ENCODE measurements around the gene DPYD.

Gene DPYD

DNA sequence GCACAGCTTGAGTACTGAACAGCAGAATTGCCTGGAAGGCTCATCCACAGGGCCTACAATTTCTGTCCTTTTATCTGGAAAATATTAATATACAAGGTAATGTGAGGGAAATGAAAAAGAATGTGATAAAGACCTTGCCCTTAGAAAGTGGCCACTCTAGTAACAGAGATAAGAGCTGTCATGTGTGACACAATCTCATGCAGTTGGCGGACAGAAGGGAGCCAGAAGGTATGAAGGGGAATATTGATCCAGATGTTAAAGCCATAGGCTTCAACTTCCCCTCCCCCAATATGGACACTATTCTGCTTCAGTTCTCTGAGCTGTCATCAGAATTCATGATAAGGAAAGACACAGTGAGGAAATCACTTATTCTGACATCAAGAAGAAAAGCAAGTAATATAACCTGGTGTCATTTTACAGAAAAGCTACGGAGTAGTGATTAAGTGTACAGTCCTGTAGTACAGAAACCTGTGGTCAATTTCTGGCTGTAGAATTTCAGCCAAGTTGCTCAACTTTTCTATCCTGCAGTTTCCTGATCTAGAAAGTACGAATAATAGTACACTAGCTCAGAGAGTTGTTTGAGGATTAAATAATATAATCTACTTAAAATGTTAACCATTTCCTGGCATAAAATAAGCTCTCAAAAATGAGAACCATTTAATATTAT is 572.1 kb downstream of the DPYD start:
- no peak overlapping the region for H3K27ac Mint-ChIP-seq
- no peak overlapping the region for H3K4me3 Mint-ChIP-seq
- no peaks in the 10 kb centered on the region for H3K27me3 Mint-ChIP-seq
- H3K9me3 Mint-ChIP-seq = peaks cover 4% of the 10 kb centered on the region
- no peaks in the 10 kb centered on the region for H3K4me1 Mint-ChIP-seq
- ATAC-seq = no peak
- no peaks in the 10 kb centered on the region for H3K36me3 Mint-ChIP-seq

- Mint-ChIP-seq H3K9me3 (no peaks in the 10 kb centered on the region), H3K36me3 (no peaks in the 10 kb centered on the region), H3K27me3 (no peaks in the 10 kb centered on the region), H3K4me3 (no peak overlapping the region), H3K4me1 (no peaks in the 10 kb centered on the region), H3K27ac (no peak overlapping the region)
- no peak for ATAC-seq
Observed at GRCh38 chr1:97340951-97341350, 579.9 kb downstream of the DPYD start.

DNA sequence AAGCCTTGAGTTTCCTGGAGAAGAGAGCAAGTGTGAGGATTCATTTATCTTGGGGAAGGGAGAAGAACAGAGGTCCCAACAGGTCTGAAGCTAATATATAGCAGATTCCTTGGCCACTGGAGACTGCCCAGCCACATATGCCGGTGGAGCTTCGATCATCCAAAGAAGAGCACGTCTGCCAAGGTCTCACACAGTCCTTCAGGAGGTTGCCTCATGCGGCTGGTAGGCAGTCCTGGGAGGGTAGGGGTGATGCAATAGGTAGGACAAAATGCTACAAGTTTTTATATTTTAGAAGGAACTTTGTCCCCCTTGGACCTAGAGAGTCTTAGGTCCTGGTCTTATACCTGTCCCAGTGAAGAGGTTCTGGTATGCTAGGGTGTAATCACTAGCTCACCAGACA is 582.5 kb downstream of the DPYD start:
- no peaks in the 10 kb centered on the region for H3K27me3 Mint-ChIP-seq
- no peak overlapping the region for H3K4me3 Mint-ChIP-seq
- H3K36me3 Mint-ChIP-seq = no peaks in the 10 kb centered on the region
- no peaks in the 10 kb centered on the region for H3K4me1 Mint-ChIP-seq
- H3K9me3 Mint-ChIP-seq = no peaks in the 10 kb centered on the region
- no peak overlapping the region for H3K27ac Mint-ChIP-seq
- no peak for ATAC-seq

- Mint-ChIP-seq H3K4me3 (no peak overlapping the region), H3K4me1 (no peaks in the 10 kb centered on the region), H3K9me3 (no peaks in the 10 kb centered on the region), H3K27me3 (no peaks in the 10 kb centered on the region), H3K27ac (no peak overlapping the region), H3K36me3 (no peaks in the 10 kb centered on the region)
- no peak for ATAC-seq
Observed at GRCh38 chr1:97337250-97338030, 583.4 kb downstream of the DPYD start.

- ATAC-seq = no peak
- H3K36me3 Mint-ChIP-seq = no peaks in the 10 kb centered on the region
- H3K4me3 Mint-ChIP-seq = no peak overlapping the region
Observed at GRCh38 chr1:97334454-97334853, 586.4 kb downstream of the DPYD start.

GRCh38 chr1:97332716-97333115 is 588.1 kb downstream of the DPYD start:
- no peaks in the 10 kb centered on the region for H3K36me3 Mint-ChIP-seq
- no peak for ATAC-seq
- no peak overlapping the region for H3K4me3 Mint-ChIP-seq
- H3K4me1 Mint-ChIP-seq = no peaks in the 10 kb centered on the region
- no peak overlapping the region for H3K27ac Mint-ChIP-seq
- H3K9me3 Mint-ChIP-seq = no peaks in the 10 kb centered on the region
- H3K27me3 Mint-ChIP-seq = no peaks in the 10 kb centered on the region

More at GRCh38 chr1:97334454-97334853, 586.4 kb downstream of the DPYD start:
- no peaks in the 10 kb centered on the region for H3K9me3 Mint-ChIP-seq
- H3K27ac Mint-ChIP-seq = no peak overlapping the region
- no peaks in the 10 kb centered on the region for H3K4me1 Mint-ChIP-seq
- no peaks in the 10 kb centered on the region for H3K27me3 Mint-ChIP-seq

- Mint-ChIP-seq H3K4me3 (no peak overlapping the region), H3K9me3 (no peaks in the 10 kb centered on the region), H3K4me1 (no peaks in the 10 kb centered on the region), H3K27me3 (no peaks in the 10 kb centered on the region), H3K27ac (no peak overlapping the region), H3K36me3 (no peaks in the 10 kb centered on the region)
- ATAC-seq = no peak
Observed at GRCh38 chr1:97331165-97331564, 589.7 kb downstream of the DPYD start.

GRCh38 chr1:97314685-97315084 is 606.1 kb downstream of the DPYD start:
- no peaks in the 10 kb centered on the region for H3K4me1 Mint-ChIP-seq
- no peaks in the 10 kb centered on the region for H3K27me3 Mint-ChIP-seq
- H3K27ac Mint-ChIP-seq = no peak overlapping the region

GRCh38 chr1:97308131-97308530 is 612.7 kb downstream of the DPYD start:
- Mint-ChIP-seq H3K4me3 (no peak overlapping the region), H3K9me3 (peaks cover 3% of the 10 kb centered on the region), H3K36me3 (no peaks in the 10 kb centered on the region), H3K4me1 (no peaks in the 10 kb centered on the region), H3K27ac (no peak overlapping the region), H3K27me3 (no peaks in the 10 kb centered on the region)
- ATAC-seq = no peak

More at GRCh38 chr1:97314685-97315084, 606.1 kb downstream of the DPYD start:
- Mint-ChIP-seq H3K4me3 (no peak overlapping the region), H3K36me3 (no peaks in the 10 kb centered on the region), H3K9me3 (peaks cover 6% of the 10 kb centered on the region)
- ATAC-seq = no peak

GRCh38 chr1:97307568-97307967 is 613.3 kb downstream of the DPYD start:
- no peaks in the 10 kb centered on the region for H3K4me1 Mint-ChIP-seq
- ATAC-seq = no peak
- H3K27ac Mint-ChIP-seq = no peak overlapping the region
- H3K36me3 Mint-ChIP-seq = no peaks in the 10 kb centered on the region
- H3K4me3 Mint-ChIP-seq = no peak overlapping the region
- peaks cover 3% of the 10 kb centered on the region for H3K9me3 Mint-ChIP-seq
- no peaks in the 10 kb centered on the region for H3K27me3 Mint-ChIP-seq

DNA sequence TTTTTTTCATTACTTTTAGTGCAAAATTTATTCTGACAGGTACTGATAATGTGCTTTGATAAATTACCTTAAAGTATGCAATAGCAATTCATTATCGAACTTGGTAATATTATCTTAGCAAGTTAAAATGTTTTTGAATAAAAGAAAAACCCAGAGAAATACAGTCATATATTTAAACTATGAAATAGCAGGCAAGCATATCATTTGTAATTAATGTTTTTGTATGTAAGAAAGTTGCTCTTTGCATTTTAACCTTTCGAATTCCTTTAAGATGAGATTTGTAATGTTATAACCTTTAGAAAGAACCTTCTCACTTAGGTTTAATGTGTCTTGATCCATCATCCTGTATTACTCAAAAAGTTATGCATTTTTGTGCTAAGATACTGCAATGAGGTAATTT is 613.7 kb downstream of the DPYD start:
- ATAC-seq = no peak
- Mint-ChIP-seq H3K4me1 (no peaks in the 10 kb centered on the region), H3K36me3 (no peaks in the 10 kb centered on the region), H3K27me3 (no peaks in the 10 kb centered on the region), H3K4me3 (no peak overlapping the region), H3K9me3 (peaks cover 3% of the 10 kb centered on the region), H3K27ac (no peak overlapping the region)

- Mint-ChIP-seq H3K4me1 (no peaks in the 10 kb centered on the region), H3K4me3 (no peak overlapping the region), H3K9me3 (no peaks in the 10 kb centered on the region), H3K27me3 (no peaks in the 10 kb centered on the region), H3K36me3 (no peaks in the 10 kb centered on the region), H3K27ac (no peak overlapping the region)
- no peak for ATAC-seq
Observed at GRCh38 chr1:97306504-97306903, 614.3 kb downstream of the DPYD start.

DNA sequence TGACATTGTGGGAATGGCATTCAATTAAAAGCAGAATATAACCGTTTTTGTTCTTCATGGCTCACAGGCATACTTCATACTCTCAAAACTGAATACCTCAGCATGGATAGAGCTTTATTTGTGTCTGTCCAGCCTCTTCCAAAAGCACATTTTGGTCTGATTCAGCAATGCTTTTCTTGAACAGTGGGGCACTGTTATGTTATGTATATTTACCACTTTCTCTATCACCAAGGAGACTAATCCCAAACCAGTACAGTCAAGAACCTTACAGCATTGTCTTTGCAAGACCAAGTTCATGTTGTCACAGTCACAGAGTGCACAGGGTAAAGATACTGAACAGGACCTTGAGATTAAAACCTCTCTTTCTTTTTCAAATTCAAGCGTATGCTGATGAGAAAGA is 616.5 kb downstream of the DPYD start:
- Mint-ChIP-seq H3K4me3 (no peak overlapping the region), H3K4me1 (no peaks in the 10 kb centered on the region), H3K9me3 (no peaks in the 10 kb centered on the region), H3K36me3 (no peaks in the 10 kb centered on the region), H3K27ac (no peak overlapping the region), H3K27me3 (no peaks in the 10 kb centered on the region)
- no peak for ATAC-seq

DNA sequence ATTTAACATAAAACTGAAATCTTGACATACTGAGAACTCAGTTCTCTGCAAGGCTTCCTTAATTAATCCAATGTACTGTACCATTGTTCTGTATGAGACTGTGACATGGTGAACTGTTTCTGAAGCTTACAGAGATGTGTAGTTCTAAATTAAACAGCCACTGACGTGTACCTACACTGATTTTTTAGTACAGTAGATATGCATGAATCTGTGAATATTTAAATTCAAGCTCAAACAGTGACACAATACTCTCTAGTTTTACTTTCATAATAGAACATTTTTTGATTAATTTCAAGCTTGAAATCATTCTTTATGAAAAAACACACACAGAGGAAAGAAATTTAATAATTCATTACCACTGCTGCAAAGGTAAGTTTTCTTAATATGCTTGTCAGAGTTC is 621.9 kb downstream of the DPYD start:
- H3K27ac Mint-ChIP-seq = no peak overlapping the region
- no peaks in the 10 kb centered on the region for H3K4me1 Mint-ChIP-seq
- H3K36me3 Mint-ChIP-seq = no peaks in the 10 kb centered on the region
- no peaks in the 10 kb centered on the region for H3K9me3 Mint-ChIP-seq
- no peak for ATAC-seq
- H3K4me3 Mint-ChIP-seq = no peak overlapping the region
- H3K27me3 Mint-ChIP-seq = no peaks in the 10 kb centered on the region

GRCh38 chr1:97297611-97298010 is 623.2 kb downstream of the DPYD start:
- no peak overlapping the region for H3K4me3 Mint-ChIP-seq
- H3K36me3 Mint-ChIP-seq = no peaks in the 10 kb centered on the region
- no peak for ATAC-seq
- no peaks in the 10 kb centered on the region for H3K9me3 Mint-ChIP-seq
- H3K27me3 Mint-ChIP-seq = no peaks in the 10 kb centered on the region
- H3K4me1 Mint-ChIP-seq = no peaks in the 10 kb centered on the region
- H3K27ac Mint-ChIP-seq = no peak overlapping the region

- ATAC-seq = no peak
- no peak overlapping the region for H3K4me3 Mint-ChIP-seq
- no peaks in the 10 kb centered on the region for H3K4me1 Mint-ChIP-seq
- H3K9me3 Mint-ChIP-seq = peaks cover 13% of the 10 kb centered on the region
- H3K27ac Mint-ChIP-seq = no peak overlapping the region
- peaks cover 13% of the 10 kb centered on the region for H3K36me3 Mint-ChIP-seq
- H3K27me3 Mint-ChIP-seq = no peaks in the 10 kb centered on the region
Observed at GRCh38 chr1:97281962-97282361, 638.9 kb downstream of the DPYD start.

All from stimulated activated memory B cell treated with anti-CD40 and anti-IgM and Interleukin-4, amounts not matched to agents 10 μg/mL and 1 μg/mL and 100 μg/mL, for 72 hours (primary cell).